Activated T-cell treated with anti-CD3 and anti-CD28 coated beads for 48 hours (primary cell): ENCODE results near the gene SDC1.

Source experiments
- DNase-seq: peaks from one replicate; pipeline ENCODE4 v3.0.0-alpha.2; 2020; ENCODE audit warnings: low read depth

SDC1 gene

DNA sequence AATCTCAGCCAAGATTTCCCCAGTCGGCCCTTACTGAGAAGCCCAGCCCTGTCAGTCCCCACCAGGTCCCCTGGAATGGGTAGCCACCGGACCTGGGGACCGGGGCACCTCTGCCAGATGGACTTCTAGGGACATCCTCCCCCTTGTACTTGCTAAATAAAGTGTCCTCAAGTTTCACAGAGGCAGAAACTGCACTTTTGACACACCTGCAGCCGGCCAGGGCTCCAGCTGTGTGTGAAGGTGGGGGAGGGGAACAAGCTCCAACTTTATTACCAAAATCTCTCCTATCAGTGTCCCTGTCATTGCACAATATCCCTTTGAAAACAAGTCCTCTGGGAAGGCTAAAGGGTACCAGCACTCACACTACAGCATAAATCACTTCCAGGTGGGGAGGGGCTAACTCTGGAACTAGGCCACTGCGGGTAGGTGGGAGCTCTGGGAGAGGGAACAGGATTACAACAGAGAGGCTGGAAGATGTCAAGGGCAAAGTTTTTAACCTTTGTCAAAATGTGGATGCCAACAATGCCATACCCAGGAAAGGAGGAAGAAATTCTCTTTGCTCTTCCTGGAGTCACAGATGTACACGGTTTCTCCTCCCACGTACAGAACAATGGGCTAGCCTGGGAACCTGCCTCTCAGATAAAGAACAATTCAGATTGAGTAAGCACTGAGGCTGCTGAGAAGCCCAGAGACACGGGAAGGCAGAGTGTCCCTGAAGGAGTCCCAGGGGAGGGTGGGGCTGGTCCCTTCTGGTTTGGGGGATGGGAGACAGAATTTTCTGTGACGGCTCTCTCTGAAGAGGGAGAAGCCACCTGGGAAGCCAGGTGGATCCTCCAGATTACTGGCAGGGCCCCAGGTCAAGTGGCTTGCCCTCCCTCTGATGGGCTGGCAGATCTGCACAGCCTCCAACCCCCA, 11.0 kb downstream of the SDC1 start:
- no peak for DNase-seq

DNA sequence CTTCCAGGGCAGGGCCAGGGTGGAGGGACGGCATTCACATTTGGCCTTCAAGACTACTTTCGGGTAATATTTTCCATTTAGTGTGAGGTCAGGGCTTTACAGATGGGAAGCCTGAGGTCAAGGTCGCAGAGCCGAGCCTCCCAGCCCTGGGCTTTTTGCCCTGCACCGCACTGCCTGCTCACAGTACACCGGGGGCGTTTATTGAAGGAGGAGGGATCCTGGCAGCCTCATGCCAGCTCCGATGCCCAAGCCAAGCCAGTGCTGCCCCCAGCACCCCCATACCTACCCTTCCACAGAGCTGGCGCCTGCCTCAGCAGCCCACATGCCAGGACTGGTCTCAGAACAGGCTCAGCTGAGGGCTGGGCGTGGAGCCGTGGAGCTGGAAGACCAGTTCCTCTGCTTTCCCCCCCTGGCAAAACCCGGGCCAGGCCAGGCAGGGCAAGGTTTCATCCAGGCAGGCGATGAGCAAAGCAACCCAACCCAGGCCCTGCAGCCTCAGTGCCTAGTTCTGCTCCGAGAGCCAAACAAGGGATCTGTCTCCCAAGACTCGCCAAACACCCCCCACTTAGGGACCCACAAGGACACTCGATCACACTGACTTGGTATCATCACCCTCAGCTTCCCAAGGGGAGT, 11.9 kb downstream of the SDC1 start:
- DNase-seq, result no peak

DNA sequence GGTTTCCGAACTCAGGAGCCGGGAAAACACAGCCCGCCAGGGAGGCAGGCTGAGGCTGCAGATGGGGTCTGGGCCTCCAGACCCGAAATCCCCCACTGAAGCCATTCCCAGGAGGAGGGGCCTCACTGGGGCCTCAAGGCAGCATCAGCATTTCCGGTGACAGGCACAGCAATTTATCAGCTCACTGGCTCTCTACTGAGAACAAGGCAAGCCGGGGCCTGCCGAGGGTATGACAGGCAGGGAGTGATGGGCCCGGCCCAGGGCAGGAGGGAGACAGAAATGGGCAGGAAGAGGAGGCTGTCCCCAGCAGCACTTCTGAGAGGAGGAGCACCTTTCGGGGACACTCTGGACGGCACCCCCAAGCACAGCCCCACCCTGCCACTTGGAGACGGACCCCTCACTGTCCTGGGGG, 12.5 kb downstream of the SDC1 start:
- no peak for DNase-seq

DNA sequence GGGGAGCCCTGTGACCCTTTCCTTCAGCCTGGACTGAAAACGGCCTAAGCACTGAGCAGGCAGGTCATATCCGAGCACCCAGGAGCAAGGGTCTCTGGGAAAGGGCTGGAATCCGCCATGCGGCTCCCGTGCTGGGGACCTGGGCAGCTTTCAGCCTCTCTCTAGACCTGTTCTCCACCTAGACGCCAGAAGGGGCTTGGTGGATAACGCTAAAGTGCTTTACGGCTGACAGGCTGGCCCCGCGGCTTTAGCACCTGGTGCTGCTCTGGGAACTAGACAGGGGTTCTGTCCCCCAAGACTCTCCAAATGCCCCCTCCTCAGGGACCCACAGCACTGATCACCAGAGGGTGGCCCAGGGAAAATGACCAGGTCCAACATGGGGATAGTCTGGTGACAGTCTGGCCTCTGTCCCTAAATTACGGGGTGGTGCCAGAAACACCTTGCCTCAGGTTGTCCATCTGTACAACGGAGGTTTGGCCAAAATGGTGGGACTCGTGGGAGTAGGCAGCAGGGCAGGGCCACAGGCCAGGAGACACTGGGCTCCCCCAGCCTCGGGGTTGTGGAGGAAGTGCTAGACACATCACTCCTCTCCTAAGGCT, 13.0 kb downstream of the SDC1 start:
- no peak for DNase-seq

DNA sequence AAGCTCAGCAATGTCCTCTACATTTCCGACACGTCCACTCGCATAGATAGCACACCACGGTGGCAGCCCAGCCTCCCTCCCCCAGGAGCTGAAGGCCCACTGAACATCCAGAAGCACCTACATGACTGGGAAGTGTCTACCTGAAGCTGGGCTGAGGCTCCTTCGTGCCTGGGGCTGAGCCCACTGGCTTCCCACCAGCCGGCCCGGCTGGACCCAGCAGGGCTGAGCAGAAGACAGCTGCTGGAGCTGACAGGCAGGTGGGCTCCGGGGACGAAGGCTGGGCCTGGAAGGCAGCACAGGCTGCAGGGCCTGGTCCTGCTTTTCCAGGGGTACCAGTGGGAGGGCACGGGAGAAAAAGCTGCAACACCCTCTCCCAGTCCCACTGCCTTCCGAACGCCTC, 13.5 kb downstream of the SDC1 start:
- no peak for DNase-seq

DNA sequence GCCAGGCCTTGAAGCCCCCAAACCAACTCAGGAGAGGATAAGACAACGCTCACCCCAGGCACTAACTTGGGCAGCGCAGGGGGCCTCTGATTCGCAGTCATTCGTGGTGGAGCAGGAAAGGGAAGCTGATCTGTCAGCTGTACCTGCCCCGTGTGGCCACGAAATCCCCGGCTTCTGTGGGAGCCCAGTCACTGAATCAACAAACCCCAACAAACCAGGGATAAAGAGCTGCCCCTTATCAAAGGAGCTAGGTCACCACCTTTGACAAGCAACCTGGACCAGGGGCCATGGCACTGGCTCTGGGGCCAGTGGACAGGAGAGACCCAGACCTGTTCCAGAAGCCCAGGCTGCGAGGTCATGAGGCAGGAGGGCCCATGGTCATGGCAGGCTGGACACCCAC, 14.5 kb downstream of the SDC1 start:
- DNase-seq, result no peak

DNA sequence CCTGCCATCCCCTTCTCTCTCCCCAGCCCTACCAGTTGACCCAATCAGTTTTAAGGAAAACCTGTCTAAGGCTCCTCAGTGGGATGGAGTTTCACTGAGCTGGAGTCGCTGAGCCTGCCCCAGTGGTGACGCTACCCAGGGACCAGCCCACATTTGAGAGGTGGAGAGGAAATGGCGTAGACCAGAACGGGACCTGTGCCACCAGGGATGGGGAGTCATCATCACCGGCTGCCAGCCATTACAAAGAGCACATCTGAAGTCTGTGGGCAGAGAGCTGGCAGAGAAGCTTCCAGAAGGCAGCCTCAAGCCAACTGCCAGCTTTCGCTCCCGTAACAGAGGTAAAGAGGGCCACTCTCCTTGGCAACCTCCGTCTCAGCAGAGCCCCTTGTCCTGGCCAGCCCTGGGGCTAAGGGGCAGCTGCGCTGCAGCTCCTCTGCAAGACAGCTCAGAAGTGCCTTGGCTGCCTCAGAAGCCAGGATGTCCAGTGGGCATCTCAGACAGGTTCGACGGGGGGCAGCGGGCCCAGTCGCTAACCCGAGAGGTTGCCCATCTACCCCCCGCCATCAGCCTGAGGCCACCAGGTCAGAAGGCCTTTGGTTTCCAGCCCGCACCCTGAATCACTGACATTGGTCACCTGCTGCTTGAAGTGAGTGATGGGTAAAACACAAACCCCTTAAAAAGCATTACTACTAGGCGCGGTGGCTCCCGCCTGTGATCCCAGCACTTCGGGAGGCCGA, 15.4 kb downstream of the SDC1 start:
- DNase-seq, result no peak

DNA sequence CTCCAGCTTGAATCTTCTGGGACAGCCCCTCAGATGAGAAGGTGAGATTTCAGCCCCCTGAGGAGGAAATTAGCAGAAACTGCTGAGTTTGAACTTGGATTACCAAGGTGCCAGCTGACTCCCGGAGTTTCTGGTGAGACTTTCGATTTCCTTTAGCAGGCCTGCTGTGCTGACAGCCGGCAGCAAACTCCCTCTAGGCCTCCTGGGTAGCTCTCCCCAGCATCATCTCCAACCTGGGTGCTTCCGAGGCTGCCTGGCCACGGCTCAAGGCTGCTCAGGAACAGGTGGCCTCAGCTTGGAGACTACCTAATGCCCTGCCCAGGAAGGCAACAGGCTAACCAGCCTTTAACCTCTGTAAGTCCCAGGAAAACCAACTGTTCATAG, 16.5 kb downstream of the SDC1 start:
- no peak for DNase-seq

DNA sequence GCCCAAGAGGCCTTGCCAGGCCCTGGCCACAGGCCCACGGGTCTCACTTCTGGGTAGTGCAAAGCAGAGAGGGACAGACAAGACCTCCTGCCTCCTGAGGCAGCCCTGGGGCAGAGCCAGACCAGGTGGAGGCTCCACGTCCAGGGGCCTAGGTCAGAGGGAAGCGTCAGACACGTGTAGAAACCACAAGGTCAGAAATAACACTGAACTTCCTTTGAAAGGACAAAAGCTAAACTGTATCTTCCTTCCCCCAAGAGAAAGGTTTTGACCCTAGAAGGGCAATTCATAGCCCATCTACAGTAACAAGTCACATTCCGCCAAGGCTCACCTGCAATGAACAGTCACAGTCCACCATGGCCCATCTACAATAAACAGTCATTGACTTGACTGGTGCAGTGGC, 17.9 kb downstream of the SDC1 start:
- DNase-seq, result no peak

DNA sequence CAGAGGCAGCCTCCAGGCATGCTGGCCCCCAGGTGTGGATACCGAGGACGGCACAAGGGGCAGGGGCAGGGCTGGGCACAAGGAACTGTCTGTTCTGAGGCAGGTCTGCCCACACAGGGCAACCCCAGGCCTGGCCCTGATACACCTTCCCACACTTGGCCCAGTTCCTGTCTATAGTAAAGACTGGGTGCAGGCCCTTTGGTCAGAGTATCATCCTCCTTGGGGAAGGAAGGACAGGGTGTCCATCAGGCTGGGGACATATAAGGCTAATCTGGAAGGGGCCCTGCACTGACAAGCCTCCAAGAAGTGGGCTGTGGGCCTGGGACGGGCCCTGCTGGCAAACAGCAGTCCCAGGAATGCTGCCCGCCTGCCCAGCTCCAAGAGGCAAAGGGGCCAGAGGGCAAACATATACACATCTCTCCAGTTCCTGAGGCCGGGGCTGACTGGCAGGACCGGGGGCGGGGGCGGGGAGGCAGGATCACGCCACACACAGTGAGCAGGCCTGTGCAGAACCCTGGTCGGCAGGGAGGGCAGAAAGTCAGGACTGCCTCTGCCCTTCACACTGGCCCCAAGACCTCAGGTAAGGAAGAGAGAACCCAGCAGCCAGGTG, 18.9 kb downstream of the SDC1 start:
- DNase-seq, result no peak

DNA sequence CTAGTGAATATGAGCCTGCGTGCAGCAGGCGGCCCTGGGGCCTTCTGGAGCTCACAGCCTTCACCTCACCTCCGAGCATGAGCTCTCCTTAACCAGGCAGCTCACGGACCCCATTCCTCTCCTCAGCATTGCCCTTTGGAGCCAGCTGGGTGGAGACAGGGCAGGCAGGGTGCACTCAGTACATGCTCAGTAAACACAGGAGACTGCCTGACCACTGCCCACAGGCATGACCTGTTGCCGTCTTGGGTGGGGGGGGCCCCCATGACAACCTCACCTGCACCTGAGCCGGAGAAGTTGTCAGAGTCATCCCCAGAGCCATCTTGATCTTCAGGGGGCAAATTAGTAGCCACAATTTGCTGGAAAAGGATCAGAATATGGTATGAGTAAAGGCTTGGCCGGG, 19.9 kb downstream of the SDC1 start:
- no peak for DNase-seq

DNA sequence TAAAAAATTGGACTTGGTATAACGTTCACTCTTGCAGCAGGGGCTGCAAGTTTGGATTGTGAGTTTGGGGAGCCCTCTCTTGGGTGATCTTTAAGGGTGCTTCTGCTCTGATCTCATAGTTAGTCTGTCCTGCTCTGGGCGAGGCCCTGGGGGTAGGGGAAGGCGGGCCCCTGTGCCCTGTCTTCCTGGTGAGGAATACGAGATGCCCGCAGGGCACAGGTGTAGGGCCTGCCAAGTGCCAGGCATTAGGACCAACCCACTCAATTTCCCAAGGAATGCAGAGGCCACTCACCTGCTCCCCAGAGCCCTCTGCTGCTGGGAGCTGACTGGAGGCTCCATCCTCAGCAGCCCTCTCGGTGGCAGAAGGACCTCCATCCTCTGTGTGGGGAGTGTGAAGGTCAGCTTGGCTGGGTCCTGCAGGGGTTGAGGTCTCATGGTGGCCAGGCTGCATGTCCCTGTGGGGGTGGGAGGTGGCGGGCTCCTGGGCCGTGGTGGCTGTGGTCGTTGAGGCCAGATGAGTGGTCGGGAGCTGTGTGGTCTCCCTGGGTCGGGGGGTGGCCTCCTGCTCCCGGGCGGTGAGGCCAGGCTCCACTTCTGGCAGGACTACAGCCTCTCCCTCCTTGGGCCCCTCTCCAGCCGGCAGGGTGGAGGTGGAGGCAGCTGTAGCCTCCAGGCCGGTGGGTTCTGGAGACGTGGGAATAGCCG, 21.3 kb downstream of the SDC1 start:
- no peak for DNase-seq

DNA sequence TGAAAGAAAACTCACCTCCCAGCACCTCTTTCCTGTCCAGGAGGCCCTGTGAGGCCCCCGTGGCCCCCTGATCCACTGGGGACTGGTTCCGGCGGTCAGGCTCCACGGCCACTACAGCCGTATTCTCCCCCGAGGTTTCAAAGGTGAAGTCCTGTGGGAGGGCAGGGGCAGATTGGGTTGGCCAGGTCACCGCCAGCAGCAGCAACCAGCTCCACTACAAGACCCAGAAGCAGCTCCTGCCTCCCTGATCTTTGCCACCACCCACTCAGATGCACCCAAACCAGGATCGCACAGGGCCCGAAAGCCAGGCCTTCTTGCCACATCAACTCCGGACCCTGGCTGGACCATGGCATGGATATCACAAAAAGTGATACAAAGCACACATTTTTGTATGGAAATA, 21.9 kb downstream of the SDC1 start:
- DNase-seq, result no peak

DNA sequence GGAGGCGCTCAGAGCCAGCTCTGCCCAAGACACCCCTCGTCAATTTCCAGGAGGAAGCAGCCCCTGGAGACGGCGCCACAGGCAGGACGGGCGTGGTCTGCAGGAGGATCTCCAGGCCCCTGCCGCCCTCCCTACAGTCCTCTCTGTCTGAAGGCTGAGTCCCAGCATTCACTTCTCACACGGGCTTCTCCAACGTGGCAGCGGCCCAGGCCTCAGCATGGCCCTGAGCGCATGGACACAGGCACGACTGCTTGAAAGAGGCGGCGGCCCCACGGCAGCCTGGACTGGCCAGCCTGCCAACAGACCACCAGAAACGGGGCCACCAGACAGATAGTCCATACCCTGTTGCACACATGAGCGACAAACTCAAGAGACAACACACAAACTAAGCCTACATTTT, 23.3 kb downstream of the SDC1 start:
- no peak for DNase-seq

DNA sequence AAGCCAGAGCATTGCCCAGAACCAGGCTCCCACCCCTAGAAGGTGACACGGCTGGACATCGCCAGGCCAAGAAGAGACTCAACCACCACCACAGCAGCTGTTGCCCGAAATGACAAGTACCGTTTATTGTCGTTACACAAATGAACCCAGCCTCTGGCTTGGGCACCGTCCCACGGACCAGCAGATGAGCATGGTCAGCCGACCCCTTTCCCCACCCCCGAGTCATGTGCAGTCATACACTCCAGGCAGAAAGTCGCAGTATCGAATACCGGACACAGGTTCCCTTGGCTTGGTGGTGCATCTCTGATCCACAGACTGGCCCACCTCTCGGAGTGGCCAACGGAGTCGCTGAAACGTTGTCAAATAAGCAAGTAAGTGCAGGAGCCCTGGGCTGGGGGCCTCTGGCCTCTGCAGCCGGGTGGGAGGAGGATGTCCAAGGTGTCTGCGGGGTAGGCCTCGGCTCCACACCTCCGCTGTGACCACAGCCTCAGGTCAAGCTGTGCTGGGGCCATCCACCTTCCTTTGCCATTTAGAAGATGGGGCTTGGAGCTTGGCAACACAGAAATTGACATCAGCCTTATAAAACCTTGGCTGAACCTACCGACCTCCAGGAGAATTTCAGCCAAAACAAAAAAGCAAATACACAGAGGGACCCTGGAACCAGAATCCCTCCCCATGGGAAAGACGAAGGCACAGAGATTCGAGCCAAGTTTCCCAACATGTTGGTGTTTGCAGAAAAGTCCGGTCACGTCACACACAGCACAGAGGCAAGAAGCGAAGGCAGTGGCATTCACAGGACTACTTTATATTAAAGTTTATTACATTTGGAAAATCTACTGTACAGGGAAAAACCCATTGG, 24.0 kb downstream of the SDC1 start:
- no peak for DNase-seq

DNA sequence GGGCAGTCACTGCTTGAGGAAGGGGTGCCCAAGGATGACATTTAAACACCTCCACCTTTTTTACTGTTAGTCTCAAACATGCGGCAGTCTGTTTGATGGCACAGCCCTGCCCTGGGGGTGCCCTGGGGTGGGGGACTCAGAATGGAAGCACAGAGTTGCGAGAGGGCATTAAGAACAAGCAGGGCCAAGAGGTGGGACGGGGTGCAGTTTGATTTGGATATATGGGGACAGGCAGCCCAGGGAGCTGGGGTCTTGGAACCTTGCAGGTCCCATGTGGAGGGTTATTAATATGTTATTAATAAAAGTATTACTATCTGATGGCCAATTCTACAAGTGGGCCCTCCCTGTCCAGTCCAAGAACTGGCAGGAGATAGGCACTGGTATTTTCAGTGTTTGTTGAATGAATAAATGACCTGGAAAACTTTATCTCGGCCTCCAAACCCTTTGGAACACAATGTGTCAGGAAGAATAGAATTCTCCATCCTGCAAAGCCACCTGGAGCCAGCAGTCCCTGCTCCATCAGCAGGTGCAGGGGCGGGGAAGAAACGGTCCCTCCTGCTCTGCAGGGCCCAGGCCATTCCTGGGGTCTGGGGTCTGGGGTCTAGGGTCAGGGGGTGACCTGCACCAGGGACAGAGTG, 25.2 kb downstream of the SDC1 start:
- no peak for DNase-seq

DNA sequence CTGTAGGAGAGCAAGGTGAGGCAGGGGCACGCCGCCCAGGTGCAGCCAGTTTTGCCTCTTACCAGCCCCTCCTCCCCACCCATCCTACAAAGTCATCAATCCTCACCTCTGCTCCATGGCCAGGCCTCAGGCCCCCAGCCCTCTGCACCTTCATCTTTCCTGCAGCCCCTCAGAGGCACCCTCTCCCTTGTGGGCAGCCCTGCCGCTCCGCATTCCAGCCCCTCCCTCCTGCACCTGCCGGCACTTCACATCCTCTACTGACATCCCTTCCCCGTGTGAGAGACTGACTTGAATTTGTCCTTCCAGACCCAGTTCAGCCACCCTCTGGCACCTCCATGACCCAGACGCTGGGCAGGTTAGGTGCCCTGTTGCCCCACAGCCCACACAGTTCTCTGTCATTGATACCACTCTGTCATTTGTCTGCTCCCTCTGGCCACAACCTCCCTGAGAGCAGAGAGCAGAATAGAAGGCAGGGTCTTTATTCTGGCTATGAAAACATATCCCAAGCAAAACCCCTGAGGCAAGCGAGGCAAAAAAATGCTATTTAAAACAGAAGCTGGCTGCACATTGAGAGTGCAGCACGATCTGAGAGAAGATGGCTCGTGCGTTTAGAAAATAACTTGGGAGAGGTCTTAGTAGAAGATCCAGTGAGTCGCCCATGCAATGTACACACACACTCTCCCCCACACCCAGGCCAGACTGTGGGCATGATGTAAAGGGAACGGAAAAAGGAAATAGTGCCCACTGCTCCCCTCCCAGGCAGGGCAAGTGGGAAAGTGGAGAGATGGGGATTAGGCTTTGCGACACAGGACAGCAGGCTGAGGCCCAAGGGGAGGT, 25.9 kb downstream of the SDC1 start:
- DNase-seq, result no peak

DNA sequence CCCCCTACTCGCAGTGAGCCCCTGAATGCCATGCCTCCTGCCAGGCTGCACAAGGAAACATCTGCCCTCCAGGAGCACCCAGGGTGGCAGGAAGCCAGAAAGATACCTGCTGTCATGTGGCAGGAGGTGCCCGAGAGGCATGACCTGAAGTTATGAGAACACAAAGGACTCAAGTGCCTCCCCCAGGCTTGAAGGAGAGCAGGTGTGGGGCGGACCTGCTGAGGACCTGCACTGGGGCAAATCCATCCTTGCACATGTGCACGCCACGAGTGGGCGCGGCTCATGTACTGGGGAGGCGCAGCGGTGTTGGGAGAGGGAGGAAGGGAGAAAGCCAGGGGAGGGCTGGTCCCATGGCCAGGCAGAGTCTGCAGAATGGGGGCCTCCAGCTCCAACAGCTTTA, 26.9 kb downstream of the SDC1 start:
- DNase-seq, result no peak

DNA sequence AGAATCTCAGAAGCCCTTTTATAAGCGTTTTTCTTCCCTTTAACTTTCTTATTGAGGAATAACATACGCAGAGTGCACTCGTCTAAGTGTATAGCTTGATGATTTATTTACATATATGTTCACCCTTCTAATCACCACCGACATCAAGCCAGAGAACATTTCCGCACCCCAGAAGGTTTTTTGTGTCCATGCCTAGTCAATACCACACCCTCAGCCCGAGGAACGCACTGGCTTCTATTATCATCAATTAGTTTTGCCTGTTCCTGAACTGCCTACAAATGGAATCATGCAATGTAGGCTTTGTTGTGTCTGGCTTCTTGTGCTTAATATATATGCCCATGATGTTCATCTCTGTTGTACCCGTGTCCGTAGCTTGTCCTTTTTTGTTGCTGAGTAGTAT, 27.7 kb downstream of the SDC1 start:
- no peak for DNase-seq
